Testis (tissue), 2 donors: ENCODE measurements around the gene SPARC.

Experiments
- CTCF ChIP-seq, 3 experiments: fragments of 450-650 bp in 2 of 3; fragments of 200-600 bp in 1 of 3; sonication (generic) in 1 of 3; IDR thresholded peaks; one replicate each; pipeline ENCODE4 v1.5.1; 2016 to 2019; ENCODE audit warnings: antibody characterized with exemption in 3 of 3, mild to moderate bottlenecking in 2 of 3, moderate library complexity in 1 of 3
- POLR2A ChIP-seq: fragments of 450-650 bp; IDR thresholded peaks from one replicate; pipeline ENCODE4 v1.6.1; 2017; ENCODE audit warnings: antibody characterized with exemption, mild to moderate bottlenecking, moderate library complexity

- TF ChIP-seq POLR2A (no peak), CTCF (IDR thresholded peaks at IDR 0.05) (no peak)
Observed at GRCh38 chr5:151706906-151707305, 20.2 kb upstream of the SPARC start.
